Fibroblast of skin of left quadriceps (primary cell): Measurements from ENCODE around the gene MCM3.

ENCODE experiments used
- DNase-seq, 2 experiments: peaks; one replicate each; pipeline ENCODE4 v3.0.0-alpha.2; 2013; ENCODE audit warnings: low read depth in 2 of 2

MCM3 gene

GRCh38 chr6:52251113-52251512 lies 33.4 kb downstream of the MCM3 start:
- DNase-seq, result no peak

- no peak for DNase-seq
These were observed 35.5 kb downstream of the MCM3 start for GRCh38 chr6:52249078-52249477.

- no peak for DNase-seq
These were observed 39.1 kb downstream of the MCM3 start for GRCh38 chr6:52245425-52245824.

- no peak for DNase-seq
These were observed 40.1 kb downstream of the MCM3 start, which contains the start of gene IL17F for GRCh38 chr6:52244400-52244799. Gene IL17F (minus strand): TSS chr6:52244500. CDS start chr6:52244429, 71 bp downstream.

- no peak for DNase-seq
These were observed 41.2 kb downstream of the MCM3 start for GRCh38 chr6:52243282-52243893.

- no peak for DNase-seq
These were observed 42.7 kb downstream of the MCM3 start for GRCh38 chr6:52241819-52242218.

GRCh38 chr6:52233975-52234823 lies 50.3 kb downstream of the MCM3 start:
- peak; percentile 26 to 40 for DNase-seq

GRCh38 chr6:52233005-52233404 lies 51.5 kb downstream of the MCM3 start:
- no peak for DNase-seq

GRCh38 chr6:52231406-52232127 lies 53.0 kb downstream of the MCM3 start:
- no peak for DNase-seq

- DNase-seq, result no peak
These were observed 53.9 kb downstream of the MCM3 start for GRCh38 chr6:52230685-52231084.

GRCh38 chr6:52227495-52227894 lies 57.0 kb downstream of the MCM3 start:
- DNase-seq, result no peak

- DNase-seq, result no peak
These were observed 63.2 kb downstream of the MCM3 start for GRCh38 chr6:52221302-52221701.

- DNase-seq, result no peak
These were observed 66.8 kb downstream of the MCM3 start for GRCh38 chr6:52217761-52218160.

- DNase-seq, result no peak
These were observed 67.5 kb downstream of the MCM3 start for GRCh38 chr6:52216932-52217575.

GRCh38 chr6:52215787-52216186 lies 68.8 kb downstream of the MCM3 start:
- DNase-seq, result no peak
